Activated naive CD4-positive, alpha-beta T cell treated with anti-CD3 and anti-CD28 coated beads, Interleukin-2, amount 50 U/mL, for 72 hours (primary cell): Measurements from ENCODE around the gene IP6K1. TPM values are rescaled to one million over a fixed set of nuclear protein-coding genes. Genes with fewer than 3 reads are reported as not detected.
A peak's percentile ranks its signal among the peaks of the same experiment; 100 is the strongest.

Experiments used
- ATAC-seq, 2 donors: fragments of 150-1000 bp; cut with Tn5 transposase; 2 replicates each; pipeline ENCODE4 v1.10.0; 2021; ENCODE audit warnings: mild to moderate bottlenecking in 2 of 2, moderate library complexity in 2 of 2
- DNase-seq, 2 donors: peaks; one replicate each; pipeline ENCODE4 v3.0.0; 2021 to 2022; ENCODE audit warnings: low spot score in 2 of 2
- H3K27ac Mint-ChIP-seq, 2 donors: one replicate each; pipeline ENCODE4 v1.8.0; 2022; ENCODE audit warnings: mild to moderate bottlenecking in 2 of 2, mixed read lengths in 2 of 2
- H3K36me3 Mint-ChIP-seq, 2 donors: one replicate each; pipeline ENCODE4 v1.8.0; 2022; ENCODE audit warnings: mixed read lengths in 2 of 2
- H3K9me3 Mint-ChIP-seq, 2 donors: one replicate each; pipeline ENCODE4 v1.8.0; 2022; ENCODE audit warnings: mixed read lengths in 2 of 2
- total RNA-seq, 2 donors: library from RNA; stranded (reverse); gene quantifications; one replicate each; pipeline ENCODE4 v1.2.3, GENCODE V29; 2022

Gene IP6K1
- total RNA-seq, 2 donors from 2014 or later, result 26.2 to 26.9 TPM

GRCh38 chr3:49721896-49722781 is 64.2 kb downstream of the IP6K1 start:
- no peaks in the 10 kb centered on the region for H3K9me3 Mint-ChIP-seq
- H3K27ac Mint-ChIP-seq, result peak overlapping the region; percentile 97 to 100
- DNase-seq, result peak in 1 of 2 donors; percentile 54
- peaks cover 6% of the 10 kb centered on the region in 2 donors for H3K36me3 Mint-ChIP-seq
- no peak for ATAC-seq

- ATAC-seq (no peak), DNase-seq (peak in 1 of 2 donors; percentile 54)
- H3K36me3 Mint-ChIP-seq, result peaks cover 6% of the 10 kb centered on the region in 2 donors
- H3K27ac Mint-ChIP-seq, result peak overlapping the region in 1 of 2 donors; percentile 100
- H3K9me3 Mint-ChIP-seq, result no peaks in the 10 kb centered on the region
Measured at GRCh38 chr3:49721596-49721895, 64.8 kb downstream of the IP6K1 start.

GRCh38 chr3:49720855-49721595 is 65.3 kb downstream of the IP6K1 start:
- peak overlapping the region in 1 of 2 donors; percentile 100 for H3K27ac Mint-ChIP-seq
- peaks cover 6% of the 10 kb centered on the region in 2 donors for H3K36me3 Mint-ChIP-seq
- H3K9me3 Mint-ChIP-seq, result no peaks in the 10 kb centered on the region
- ATAC-seq, result no peak
- peak in 1 of 2 donors; percentile 56 for DNase-seq

- Mint-ChIP-seq H3K36me3 (peaks cover 6% of the 10 kb centered on the region in 2 donors), H3K27ac (peak within 1 kb of the TSS; percentile 84 to 100), H3K9me3 (no peaks in the 10 kb centered on the region)
- ATAC-seq, result peak; percentile 53 to 75
- DNase-seq, result peak; percentile 86 to 93
Measured at GRCh38 chr3:49719214-49719884, 67.0 kb downstream of the IP6K1 start, which contains the start of gene AMIGO3. TSS of gene AMIGO3 (minus strand) at chr3:49719684. CDS start at chr3:49719465, 219 bp downstream.

- no peaks in the 10 kb centered on the region for H3K9me3 Mint-ChIP-seq
- peak in 1 of 2 donors; percentile 59 for DNase-seq
- peak overlapping the region in 1 of 2 donors; percentile 66 for H3K27ac Mint-ChIP-seq
- peaks cover 6% of the 10 kb centered on the region in 2 donors for H3K36me3 Mint-ChIP-seq
- ATAC-seq, result no peak
Measured at GRCh38 chr3:49718858-49719213, 67.5 kb downstream of the IP6K1 start.

GRCh38 chr3:49717959-49718857 is 68.1 kb downstream of the IP6K1 start:
- no peak for ATAC-seq
- peak overlapping the region in 1 of 2 donors; percentile 66 for H3K27ac Mint-ChIP-seq

GRCh38 chr3:49717211-49717958 is 69.0 kb downstream of the IP6K1 start:
- H3K27ac Mint-ChIP-seq, result no peak overlapping the region
- peak in 1 of 2 donors; percentile 54 for DNase-seq
- no peaks in the 10 kb centered on the region for H3K9me3 Mint-ChIP-seq
- ATAC-seq, result no peak
- peaks cover under 1% of the 10 kb centered on the region in 2 donors for H3K36me3 Mint-ChIP-seq

More at GRCh38 chr3:49717959-49718857, 68.1 kb downstream of the IP6K1 start:
- DNase-seq, result peak in 1 of 2 donors; percentile 50
- no peaks in the 10 kb centered on the region for H3K9me3 Mint-ChIP-seq
- H3K36me3 Mint-ChIP-seq, result peaks cover 6% of the 10 kb centered on the region in 2 donors

- ATAC-seq (no peak), DNase-seq (peak in 1 of 2 donors; percentile 54)
- H3K27ac Mint-ChIP-seq, result no peak overlapping the region
- no peaks in the 10 kb centered on the region for H3K9me3 Mint-ChIP-seq
- H3K36me3 Mint-ChIP-seq, result no peaks in the 10 kb centered on the region
Measured at GRCh38 chr3:49716691-49717210, 69.6 kb downstream of the IP6K1 start.

GRCh38 chr3:49716169-49716568 is 70.2 kb downstream of the IP6K1 start:
- Mint-ChIP-seq H3K36me3 (no peaks in the 10 kb centered on the region), H3K9me3 (no peaks in the 10 kb centered on the region), H3K27ac (no peak overlapping the region)
- ATAC-seq (no peak), DNase-seq (no peak)

GRCh38 chr3:49715611-49716121 is 70.7 kb downstream of the IP6K1 start:
- DNase-seq (peak in 1 of 2 donors; percentile 54), ATAC-seq (no peak)
- H3K9me3 Mint-ChIP-seq, result no peaks in the 10 kb centered on the region
- peak overlapping the region; percentile 22 to 23 for H3K27ac Mint-ChIP-seq
- no peaks in the 10 kb centered on the region for H3K36me3 Mint-ChIP-seq

- DNase-seq (peak in 1 of 2 donors; percentile 54), ATAC-seq (no peak)
- H3K9me3 Mint-ChIP-seq, result no peaks in the 10 kb centered on the region
- H3K27ac Mint-ChIP-seq, result peak overlapping the region; percentile 22 to 23
- H3K36me3 Mint-ChIP-seq, result no peaks in the 10 kb centered on the region
Measured at GRCh38 chr3:49714728-49715550, 71.4 kb downstream of the IP6K1 start.

- ATAC-seq (no peak), DNase-seq (peak in 1 of 2 donors; percentile 54)
- H3K27ac Mint-ChIP-seq, result no peak overlapping the region
- H3K9me3 Mint-ChIP-seq, result no peaks in the 10 kb centered on the region
- H3K36me3 Mint-ChIP-seq, result no peaks in the 10 kb centered on the region
Measured at GRCh38 chr3:49713336-49714105, 72.8 kb downstream of the IP6K1 start.

- H3K36me3 Mint-ChIP-seq, result no peaks in the 10 kb centered on the region
- ATAC-seq (no peak), DNase-seq (no peak)
Measured at GRCh38 chr3:49712631-49713317, 73.6 kb downstream of the IP6K1 start.

More at GRCh38 chr3:49712631-49713317, 73.6 kb downstream of the IP6K1 start:
- Mint-ChIP-seq H3K9me3 (no peaks in the 10 kb centered on the region), H3K27ac (no peak overlapping the region)
